ENCODE results near the gene ZNHIT1. TPM values are rescaled to one million over a fixed set of nuclear protein-coding genes. Genes with fewer than 3 reads are reported as not detected.

Gene ZNHIT1
- 10 to 100 TPM; 57.6 to 57.8 TPM for total RNA-seq

DNA sequence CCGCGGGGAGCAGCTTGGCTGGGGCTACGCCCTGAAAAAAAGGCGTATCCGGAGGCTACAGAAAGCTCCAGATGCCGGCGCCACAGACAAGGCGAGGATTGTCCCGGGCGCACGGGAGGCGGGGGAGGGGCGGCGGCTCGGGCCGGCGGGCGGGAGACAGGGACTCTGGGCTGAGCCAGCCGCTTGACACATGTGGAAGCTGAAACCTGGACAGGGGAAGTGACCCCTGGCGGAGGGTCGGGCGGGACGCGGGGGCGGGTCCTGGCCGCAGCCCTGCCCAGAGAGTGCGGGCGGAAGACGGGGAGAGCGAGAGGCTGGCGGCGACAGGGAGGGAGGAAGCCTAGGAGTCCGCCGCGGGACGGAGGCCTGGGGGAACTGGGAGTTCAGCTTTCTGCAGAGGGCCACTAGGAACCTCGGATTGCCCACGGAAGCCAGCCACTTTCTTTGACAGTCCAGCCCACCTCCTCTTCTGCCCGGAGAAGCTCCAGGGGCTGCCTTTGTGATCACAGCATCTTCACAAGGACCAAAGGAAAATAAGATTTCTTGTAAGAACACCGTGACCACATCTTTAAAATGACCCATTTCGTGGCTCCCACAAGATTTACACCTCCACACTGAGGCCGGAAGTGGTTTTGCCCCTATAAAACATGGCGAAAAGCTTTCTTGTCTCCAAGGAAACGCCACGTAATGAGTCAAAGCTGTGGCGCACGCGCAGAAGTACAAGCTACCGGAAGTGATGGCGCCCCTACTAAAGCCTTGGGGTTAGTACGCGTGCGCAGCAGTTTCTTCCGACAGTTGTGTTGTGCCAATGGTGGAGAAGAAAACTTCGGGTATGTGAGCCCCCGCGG lies at the start of gene ZNHIT1, which contains the start of gene PLOD3:
Gene ZNHIT1, plus strand, starts transcription at position 778 of the 848 bp plus-strand sequence. Its CDS starts 31 bp downstream, at position 809.
Gene PLOD3, minus strand, starts transcription at position 194 of the 848 bp plus-strand sequence. CDS start 307 bp downstream, outside the sequence.
- no peaks in the 10 kb centered on the region for H3K36me3 Mint-ChIP-seq

GRCh38 chr7:101168412-101169049 lies 49.4 kb upstream of the ZNHIT1 start:
- Mint-ChIP-seq H3K4me3 (peak overlapping the region; percentile 38), H3K9me3 (no peaks in the 10 kb centered on the region), H3K4me1 (ENCODE audit: low read depth in 2 of 2) (peaks cover 47 to 51% of the 10 kb centered on the region in 2 donors), H3K27ac (peak overlapping the region; percentile 6 to 24), H3K36me3 (no peaks in the 10 kb centered on the region), H3K27me3 (peaks cover 54 to 72% of the 10 kb centered on the region in 2 donors)
- no peak for DNase-seq (ENCODE audit: low spot score)
- ATAC-seq, result no peak

More for the DNA sequence above, at the start of gene ZNHIT1, which contains the start of gene PLOD3:
- peak; percentile 95 for DNase-seq (ENCODE audit: low spot score)
- Mint-ChIP-seq H3K27me3 (no peaks in the 10 kb centered on the region), H3K4me3 (peak within 1 kb of the TSS; percentile 97), H3K9me3 (no peaks in the 10 kb centered on the region), H3K4me1 (ENCODE audit: low read depth in 2 of 2) (peaks cover 30 to 34% of the 10 kb centered on the region in 2 donors), H3K27ac (peak within 1 kb of the TSS; percentile 91 to 97)
- ATAC-seq, result peak; percentile 81 to 88

GRCh38 chr7:101169110-101169837 lies 48.7 kb upstream of the ZNHIT1 start:
- ATAC-seq (no peak), DNase-seq (ENCODE audit: low spot score) (no peak)
- Mint-ChIP-seq H3K9me3 (no peaks in the 10 kb centered on the region), H3K4me1 (ENCODE audit: low read depth in 2 of 2) (peaks cover 54 to 56% of the 10 kb centered on the region in 2 donors), H3K36me3 (no peaks in the 10 kb centered on the region), H3K27ac (peak overlapping the region in 1 of 2 donors; percentile 8), H3K27me3 (peaks cover 59 to 80% of the 10 kb centered on the region in 2 donors), H3K4me3 (peak overlapping the region; percentile 67)

DNA sequence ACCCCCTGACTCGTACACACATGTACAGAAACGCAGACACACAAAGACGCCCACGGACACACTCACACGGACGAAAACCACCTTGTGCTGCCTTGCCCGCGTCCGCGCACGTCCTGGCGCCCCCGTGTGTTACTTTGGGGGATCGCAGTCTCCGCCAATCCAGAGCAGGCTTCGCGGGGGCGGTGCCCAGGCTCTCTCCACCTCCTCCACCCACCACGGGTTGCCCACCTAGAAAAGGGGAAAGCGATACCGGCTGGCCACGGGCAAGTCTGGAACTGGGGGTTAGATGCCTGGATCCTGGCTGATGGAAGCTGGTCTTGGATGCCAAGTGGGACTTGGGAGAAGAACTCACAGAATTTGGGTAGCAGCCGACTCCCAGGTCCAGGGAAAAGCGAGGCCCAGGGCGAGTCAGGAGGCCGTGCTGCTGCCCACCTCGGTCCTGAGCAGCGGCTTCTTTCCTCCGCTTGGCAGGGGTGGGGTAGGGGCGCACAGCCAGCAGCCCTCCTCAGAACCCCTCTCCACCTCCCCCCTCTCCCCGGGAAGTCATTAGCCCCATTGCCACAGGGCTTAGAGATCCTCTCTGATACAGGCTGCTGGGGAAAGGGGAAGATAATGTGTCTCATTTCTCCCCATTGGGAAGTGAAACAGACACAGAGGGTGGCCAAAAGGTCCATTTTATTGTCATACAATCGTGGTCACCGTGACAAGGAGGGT lies 48.0 kb upstream of the ZNHIT1 start:
- Mint-ChIP-seq H3K36me3 (no peaks in the 10 kb centered on the region), H3K27me3 (peaks cover 62 to 87% of the 10 kb centered on the region in 2 donors), H3K4me1 (ENCODE audit: low read depth in 2 of 2) (peaks cover 55 to 59% of the 10 kb centered on the region in 2 donors), H3K4me3 (peak overlapping the region; percentile 67), H3K27ac (no peak overlapping the region), H3K9me3 (no peaks in the 10 kb centered on the region)
- ATAC-seq, result peak; percentile 58 to 72
- DNase-seq (ENCODE audit: low spot score), result peak; percentile 84

- peaks cover 50 to 51% of the 10 kb centered on the region in 2 donors for H3K4me1 Mint-ChIP-seq (ENCODE audit: low read depth in 2 of 2)
- peak overlapping the region; percentile 31 for H3K4me3 Mint-ChIP-seq
- no peak for ATAC-seq
- no peak for DNase-seq (ENCODE audit: low spot score)
- peak overlapping the region in 1 of 2 donors; percentile 31 for H3K27ac Mint-ChIP-seq
- no peaks in the 10 kb centered on the region for H3K9me3 Mint-ChIP-seq
- H3K36me3 Mint-ChIP-seq, result no peaks in the 10 kb centered on the region
- peaks cover 65 to 89% of the 10 kb centered on the region in 2 donors for H3K27me3 Mint-ChIP-seq
Observed at GRCh38 chr7:101170617-101171441, 47.1 kb upstream of the ZNHIT1 start.

DNA sequence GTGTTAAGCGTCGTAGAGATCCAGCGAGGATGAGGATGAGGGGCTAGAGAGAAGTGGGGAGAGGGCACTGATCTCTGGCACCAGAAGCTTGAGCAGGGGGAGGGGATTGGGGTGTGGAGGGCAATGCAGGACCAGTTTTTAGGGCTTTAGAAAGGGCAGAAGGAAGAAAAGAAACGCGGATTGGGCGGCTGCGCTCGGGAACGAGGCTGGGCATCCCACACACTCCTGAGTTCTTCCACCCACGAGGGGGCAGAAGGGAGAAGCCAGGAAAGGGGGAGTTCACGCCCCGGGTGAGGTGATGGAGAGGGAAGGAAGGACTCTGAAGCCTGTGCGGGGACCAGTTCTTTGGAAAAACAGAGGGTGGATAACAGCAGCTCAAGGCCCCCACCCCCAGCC lies 46.5 kb upstream of the ZNHIT1 start:
- Mint-ChIP-seq H3K27ac (peak overlapping the region in 1 of 2 donors; percentile 31), H3K36me3 (no peaks in the 10 kb centered on the region), H3K9me3 (no peaks in the 10 kb centered on the region), H3K4me3 (peak overlapping the region; percentile 31), H3K27me3 (peaks cover 65 to 90% of the 10 kb centered on the region in 2 donors), H3K4me1 (ENCODE audit: low read depth in 2 of 2) (peaks cover 45 to 47% of the 10 kb centered on the region in 2 donors)
- ATAC-seq, result no peak
- no peak for DNase-seq (ENCODE audit: low spot score)

DNA sequence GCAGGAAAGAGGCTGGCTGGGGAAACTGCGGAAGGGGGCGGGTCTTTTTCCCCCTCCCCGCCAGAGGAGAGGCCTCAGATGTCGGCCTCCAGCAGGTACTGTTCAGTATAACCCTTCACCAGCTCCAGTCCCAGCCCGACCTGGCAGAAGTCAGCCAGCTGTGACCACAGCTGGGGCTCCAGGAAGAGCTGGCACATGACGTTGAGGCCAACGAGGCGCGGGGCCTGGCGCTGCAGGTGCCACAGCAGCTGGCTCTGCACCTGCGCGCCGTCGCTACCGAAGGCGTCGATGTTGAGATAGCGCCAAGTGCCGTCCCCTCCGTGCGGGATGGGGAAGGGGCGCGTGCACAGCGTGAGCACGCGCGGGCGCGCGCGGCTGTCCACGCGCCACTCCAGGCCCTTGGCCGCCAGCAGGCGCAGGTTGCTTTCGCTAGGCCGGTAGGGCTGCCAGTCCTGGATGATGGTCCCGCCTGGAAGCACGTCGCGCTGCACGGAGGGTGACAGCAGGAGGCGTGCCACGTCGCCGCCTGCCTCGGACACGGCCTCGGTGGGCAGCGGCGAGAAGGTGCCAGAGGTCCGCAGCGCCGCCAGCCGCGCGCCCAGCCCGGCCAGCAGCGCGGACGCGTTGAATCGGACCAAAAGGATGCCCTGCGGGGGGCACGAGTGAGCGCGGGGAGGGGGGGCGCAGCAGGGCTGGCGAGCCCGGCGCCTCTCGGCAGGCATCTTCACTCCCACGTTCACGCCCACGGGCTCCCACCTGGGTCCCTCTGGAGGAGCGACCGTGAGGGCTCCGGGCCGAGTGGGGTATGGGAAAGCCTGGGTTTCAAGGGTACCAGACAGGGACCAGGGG lies 45.7 kb upstream of the ZNHIT1 start:
- DNase-seq (ENCODE audit: low spot score) (no peak), ATAC-seq (no peak)
- Mint-ChIP-seq H3K27me3 (peaks cover 67 to 92% of the 10 kb centered on the region in 2 donors), H3K27ac (no peak overlapping the region), H3K36me3 (no peaks in the 10 kb centered on the region), H3K4me1 (ENCODE audit: low read depth in 2 of 2) (peaks cover 41 to 42% of the 10 kb centered on the region in 2 donors), H3K4me3 (peak overlapping the region; percentile 32), H3K9me3 (no peaks in the 10 kb centered on the region)

DNA sequence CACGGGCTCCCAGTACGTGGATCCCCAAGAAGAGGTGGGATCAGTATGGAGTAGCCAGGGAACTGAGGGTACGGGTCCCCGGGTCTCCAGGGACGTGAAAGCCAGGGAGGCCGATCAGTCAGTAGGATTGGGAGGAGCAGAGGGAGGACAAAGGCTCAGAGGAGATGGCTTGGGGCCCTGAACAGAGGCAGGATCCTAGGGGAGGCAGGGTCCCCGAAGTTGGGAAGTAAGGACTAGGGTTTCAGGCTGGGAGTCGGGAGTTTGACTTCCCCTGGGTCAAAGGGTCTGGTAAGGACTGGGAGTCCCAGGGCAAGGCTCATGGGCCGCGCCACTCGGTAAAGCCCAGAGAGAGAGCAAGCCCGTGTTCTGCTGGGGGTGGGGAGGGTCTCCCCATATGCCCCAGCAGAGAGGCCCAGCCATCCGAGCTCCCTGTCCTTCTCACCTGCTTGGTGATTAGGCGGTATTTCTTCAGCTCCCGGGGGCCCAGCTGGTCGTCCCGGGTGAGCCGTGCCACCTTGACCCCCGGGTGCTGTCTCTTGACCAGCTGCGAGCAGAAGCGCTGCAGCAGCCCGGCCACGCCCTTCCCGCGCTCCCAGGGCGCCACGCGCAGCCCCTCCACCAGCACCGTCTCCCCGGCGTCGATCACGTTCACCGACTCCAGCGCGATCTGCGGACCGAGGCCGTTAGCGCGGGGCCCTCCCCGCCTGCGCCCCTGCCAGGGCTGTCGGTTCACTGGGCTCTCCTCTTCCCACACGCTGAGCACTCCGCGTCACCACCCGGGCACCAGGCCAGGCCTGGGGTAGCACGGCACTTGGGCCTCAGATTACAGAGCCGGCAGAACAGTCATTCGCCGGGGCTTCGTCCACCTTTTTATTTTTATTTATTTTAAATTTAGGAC lies 44.9 kb upstream of the ZNHIT1 start:
- H3K36me3 Mint-ChIP-seq, result no peaks in the 10 kb centered on the region
- peaks cover 39 to 40% of the 10 kb centered on the region in 2 donors for H3K4me1 Mint-ChIP-seq (ENCODE audit: low read depth in 2 of 2)
- H3K27me3 Mint-ChIP-seq, result peaks cover 65 to 84% of the 10 kb centered on the region in 2 donors
- H3K4me3 Mint-ChIP-seq, result peak overlapping the region; percentile 32
- H3K27ac Mint-ChIP-seq, result no peak overlapping the region
- no peak for DNase-seq (ENCODE audit: low spot score)
- ATAC-seq, result no peak
- no peaks in the 10 kb centered on the region for H3K9me3 Mint-ChIP-seq

DNA sequence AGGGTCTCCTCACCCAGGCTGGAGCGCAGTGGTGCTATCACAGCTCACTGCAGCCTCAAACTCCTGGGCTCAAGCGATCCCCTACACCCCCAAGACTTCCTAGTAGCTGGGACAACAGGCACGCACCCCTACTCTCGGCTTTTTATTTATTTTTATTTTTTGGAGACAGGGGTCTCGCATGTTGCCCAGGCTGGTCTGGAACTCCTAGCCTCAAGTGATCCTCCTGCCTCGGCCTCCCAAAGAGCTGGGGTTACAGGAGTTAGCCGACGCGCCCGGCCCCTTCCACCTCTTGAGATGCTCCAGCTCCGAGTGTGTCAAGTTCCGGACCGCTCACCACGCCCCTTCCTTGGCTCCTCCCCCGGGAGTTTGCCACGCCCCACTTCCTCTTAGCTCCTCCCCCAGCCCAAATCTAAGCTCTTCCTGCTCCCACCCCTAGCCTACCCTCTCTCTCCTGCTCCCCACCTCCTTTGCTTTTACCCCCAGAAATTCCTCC lies 44.2 kb upstream of the ZNHIT1 start:
- Mint-ChIP-seq H3K4me3 (peak overlapping the region; percentile 55), H3K4me1 (ENCODE audit: low read depth in 2 of 2) (peaks cover 34% of the 10 kb centered on the region in 2 donors), H3K27me3 (peaks cover 60 to 78% of the 10 kb centered on the region in 2 donors), H3K36me3 (no peaks in the 10 kb centered on the region), H3K9me3 (no peaks in the 10 kb centered on the region), H3K27ac (no peak overlapping the region)
- ATAC-seq, result peak; percentile 85 to 89
- peak; percentile 77 for DNase-seq (ENCODE audit: low spot score)

- ATAC-seq (no peak), DNase-seq (ENCODE audit: low spot score) (no peak)
- no peaks in the 10 kb centered on the region for H3K9me3 Mint-ChIP-seq
- peaks cover 28 to 29% of the 10 kb centered on the region in 2 donors for H3K4me1 Mint-ChIP-seq (ENCODE audit: low read depth in 2 of 2)
- H3K27ac Mint-ChIP-seq, result no peak overlapping the region
- H3K4me3 Mint-ChIP-seq, result peak overlapping the region; percentile 55
- peaks cover 61 to 78% of the 10 kb centered on the region in 2 donors for H3K27me3 Mint-ChIP-seq
- no peaks in the 10 kb centered on the region for H3K36me3 Mint-ChIP-seq
Observed at GRCh38 chr7:101174322-101174854, 43.6 kb upstream of the ZNHIT1 start.
